GM18951 (cell line): ENCODE data around the gene CFAP410.

Experiments
- POLR2A ChIP-seq: IDR thresholded peaks from 4 replicates; pipeline ENCODE4 v1.6.1; 2011; ENCODE audit warnings: mild to moderate bottlenecking; ENCODE audit not compliant: insufficient read length, insufficient read depth; ENCODE audit errors: extremely low read depth
- in situ Hi-C: fragments of 300-500 bp; cut with MboI; formaldehyde crosslinking; loops from one replicate; pipeline ENCODE4 v1.12.0; 2022; ENCODE audit warnings: low sequenced_read_pairs, mixed read lengths, inconsistent platforms; ENCODE audit not compliant: unreplicated experiment

CFAP410 gene

DNA sequence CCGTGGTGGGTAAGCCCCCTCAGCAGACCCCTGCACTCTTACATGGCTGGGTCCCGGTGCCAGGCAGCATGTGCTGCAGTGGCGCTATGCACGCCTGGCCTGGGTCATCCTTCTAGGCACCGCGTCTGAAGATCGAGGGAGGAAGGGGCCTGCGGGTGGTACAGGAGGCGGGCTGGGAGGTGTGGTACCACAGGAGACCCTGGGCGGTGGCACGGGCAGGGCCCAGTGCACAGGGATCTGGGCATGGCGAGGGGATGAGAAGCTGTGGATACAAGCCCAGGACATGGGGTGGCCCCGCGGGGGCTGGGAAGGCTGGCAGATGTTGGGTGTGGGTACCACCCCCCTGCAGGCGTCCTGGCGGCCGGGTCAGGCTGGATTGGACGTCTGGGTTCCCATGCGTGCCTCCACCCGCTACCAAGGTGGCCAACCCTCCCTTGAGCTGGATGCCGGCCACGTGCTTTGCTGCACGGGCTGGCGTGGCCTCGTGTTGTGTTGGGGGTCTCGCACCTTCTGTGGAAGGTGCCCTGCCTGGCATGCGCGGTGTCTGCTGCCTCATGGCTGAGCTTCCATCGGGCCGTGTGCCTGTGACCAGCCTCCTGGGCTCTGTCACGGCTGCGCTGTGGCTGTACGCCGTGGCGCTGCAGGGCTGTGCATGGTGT lies 19.7 kb downstream of the CFAP410 start:
- no peak for TF ChIP-seq POLR2A
- in situ Hi-C loops: no loop called here

DNA sequence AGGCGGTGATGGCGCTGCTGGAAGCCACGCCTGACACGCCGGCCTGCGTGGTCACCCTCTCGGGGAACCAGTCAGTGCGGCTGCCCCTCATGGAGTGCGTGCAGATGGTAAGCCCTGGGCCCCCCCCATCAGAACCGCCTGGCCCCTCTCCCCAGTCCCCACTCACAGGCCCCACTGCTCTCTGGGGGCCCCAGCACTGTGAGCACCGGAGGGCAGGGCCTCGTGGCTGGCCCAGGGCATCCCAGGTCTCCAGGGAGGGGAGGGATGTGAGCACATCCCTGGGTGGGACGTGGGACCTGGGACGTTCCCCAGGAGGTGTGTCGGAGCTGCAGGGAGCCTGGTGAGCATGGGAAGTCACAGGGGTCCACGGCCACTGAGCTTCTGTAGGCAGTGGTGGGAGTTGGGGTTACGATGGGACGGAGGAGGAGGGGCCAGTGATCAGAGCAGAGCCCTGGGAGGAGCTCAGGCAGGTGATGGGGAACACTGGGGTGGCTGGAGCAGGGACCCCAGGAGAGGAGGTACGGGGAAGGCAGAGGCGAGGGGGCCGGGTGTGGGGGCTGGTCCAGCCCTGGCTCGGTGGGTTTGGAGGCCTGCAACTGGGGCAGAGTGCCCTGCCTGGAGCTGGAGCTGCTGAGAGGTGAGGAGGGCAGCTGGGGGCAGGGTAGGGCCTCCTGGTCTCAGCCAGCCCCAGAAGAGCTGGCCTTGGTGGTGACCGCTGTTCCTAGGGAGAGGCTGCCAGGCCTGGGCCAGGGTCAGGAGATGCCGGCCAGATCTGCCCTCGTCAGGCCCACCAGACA lies 20.5 kb downstream of the CFAP410 start:
- no peak for TF ChIP-seq POLR2A
- in situ Hi-C loops: no loop called here

GRCh38 chr21:44317871-44318270 lies 21.3 kb downstream of the CFAP410 start:
- TF ChIP-seq POLR2A: no peak
- in situ Hi-C loops: no loop called here

GRCh38 chr21:44317241-44317782 lies 21.9 kb downstream of the CFAP410 start:
- in situ Hi-C loops: no loop called here
- no peak for TF ChIP-seq POLR2A

DNA sequence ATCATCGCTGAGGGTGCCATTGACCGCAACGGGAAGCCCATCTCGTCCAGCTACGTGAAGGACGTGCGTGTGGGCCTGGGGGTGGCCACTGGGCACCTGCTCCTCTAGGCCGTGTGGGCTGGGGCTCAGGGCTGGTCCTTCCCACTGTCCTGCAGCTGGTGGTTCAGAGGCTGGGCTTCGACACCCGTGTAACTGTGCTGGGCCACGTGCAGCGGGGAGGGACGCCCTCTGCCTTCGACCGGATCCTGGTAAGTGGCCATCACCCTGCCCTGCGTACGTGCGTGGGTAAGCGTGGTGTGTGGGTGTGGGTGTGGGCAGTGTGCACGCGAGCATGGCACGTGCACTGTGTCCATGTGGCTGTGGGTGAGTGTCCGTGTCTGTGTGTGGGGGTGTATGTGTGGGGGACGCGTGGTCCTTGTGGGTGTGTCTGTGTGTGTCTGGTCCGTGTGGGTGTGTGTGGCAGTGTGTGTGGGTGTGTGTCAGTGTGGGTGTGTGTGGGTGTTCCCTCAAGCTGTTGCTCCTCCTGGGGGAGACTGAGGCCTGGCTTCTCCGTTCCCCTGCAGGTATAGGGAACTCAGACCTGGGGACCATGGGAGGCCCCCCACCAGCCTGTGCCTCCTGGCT lies 22.8 kb downstream of the CFAP410 start:
- TF ChIP-seq POLR2A: no peak
- in situ Hi-C loops: no loop called here

GRCh38 chr21:44315691-44316203 lies 23.4 kb downstream of the CFAP410 start:
- in situ Hi-C loops: no loop called here
- no peak for TF ChIP-seq POLR2A

GRCh38 chr21:44314561-44314960 lies 24.6 kb downstream of the CFAP410 start:
- in situ Hi-C loops: no loop called here
- TF ChIP-seq POLR2A: no peak

GRCh38 chr21:44314128-44314527 lies 25.1 kb downstream of the CFAP410 start:
- TF ChIP-seq POLR2A: no peak
- in situ Hi-C loops: no loop called here

- TF ChIP-seq POLR2A: no peak
- in situ Hi-C loops: no loop called here
These were observed 25.7 kb downstream of the CFAP410 start for GRCh38 chr21:44313451-44313850.

DNA sequence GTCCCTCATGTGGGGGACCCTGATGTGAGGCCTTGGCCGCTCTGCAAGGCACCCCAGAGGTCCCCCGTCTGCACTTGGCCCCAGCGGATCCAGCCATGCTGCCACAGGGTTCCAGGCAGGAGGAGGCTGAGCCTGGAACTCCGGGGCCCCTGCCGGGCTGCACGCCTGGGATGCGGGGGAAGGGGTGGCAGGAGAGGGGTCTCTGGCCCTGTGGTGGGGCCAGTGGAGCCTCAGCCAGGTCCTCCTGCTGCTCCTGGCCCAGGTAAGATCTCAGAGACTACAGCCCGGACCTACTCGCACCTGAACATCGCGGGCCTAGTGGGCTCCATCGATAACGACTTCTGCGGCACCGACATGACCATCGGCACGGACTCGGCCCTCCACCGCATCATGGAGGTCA lies 26.5 kb downstream of the CFAP410 start:
- in situ Hi-C loops: no loop called here
- no peak for TF ChIP-seq POLR2A

- in situ Hi-C loops: no loop called here
- no peak for TF ChIP-seq POLR2A
These were observed 27.1 kb downstream of the CFAP410 start for GRCh38 chr21:44312089-44312488.

GRCh38 chr21:44310628-44311507 lies 28.3 kb downstream of the CFAP410 start:
- in situ Hi-C loops: no loop called here
- TF ChIP-seq POLR2A: no peak
